Astrocyte (in vitro differentiated cells and primary cell): ENCODE data around the gene TOM1L2.

Experiments
- CTCF ChIP-seq: IDR thresholded peaks from 2 replicates; pipeline ENCODE4 v1.5.1; 2011; ENCODE audit warnings: low read depth, mild to moderate bottlenecking, inconsistent platforms, low read length, moderate library complexity; ENCODE audit not compliant: insufficient read depth
- EZH2 ChIP-seq: IDR thresholded peaks from 2 replicates; pipeline ENCODE4 v1.6.1; 2012; ENCODE audit warnings: mild to moderate bottlenecking, low read length, inconsistent platforms; ENCODE audit not compliant: insufficient read depth

GRCh38 chr17:17888821-17889220 lies 83.4 kb downstream of the TOM1L2 start:
- TF ChIP-seq CTCF, result peak; percentile 8
- no peak for TF ChIP-seq EZH2
